ENCODE results near the gene GFRAL.

The GFRAL gene

DNA sequence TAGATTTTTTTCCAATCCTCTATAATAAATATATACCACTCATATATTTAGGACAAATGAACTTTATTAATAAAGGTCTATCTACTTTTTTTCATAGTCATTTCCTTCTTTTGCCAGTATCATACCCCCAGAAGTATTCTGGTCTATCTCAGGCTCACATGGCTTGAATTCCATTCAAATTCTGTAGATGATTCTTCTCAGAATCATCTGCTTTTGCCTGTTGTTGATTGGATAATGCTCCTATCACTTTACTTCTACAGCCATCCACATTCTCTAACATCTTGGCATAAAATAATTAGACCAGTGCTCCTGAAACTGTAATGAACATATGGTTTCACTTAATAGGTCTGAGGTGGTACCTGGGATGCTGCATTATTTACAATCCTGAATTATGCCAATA lies 121.2 kb downstream of the GFRAL start:
- H3K9me3 ChIP-seq (ENCODE audit: insufficient read depth, low read depth, low read length): no peaks in the 10 kb centered on the region
- no peak overlapping the region for H3K4me3 ChIP-seq (ENCODE audit: low read depth, low read length)
- no peak overlapping the region for H4K8ac ChIP-seq (ENCODE audit: low read depth, low read length)
- H2BK120ac ChIP-seq (ENCODE audit: insufficient read depth, low read length, poor library complexity): no peak overlapping the region
- H3K27ac ChIP-seq (ENCODE audit: low read depth, low read length): no peak overlapping the region
- no peak overlapping the region for H2BK5ac ChIP-seq (ENCODE audit: low read depth, low read length, poor library complexity)
- no peaks in the 10 kb centered on the region for H3K4me1 ChIP-seq (ENCODE audit: control insufficient read depth in 1 of 2, insufficient read depth in 2 of 2, low read length in 2 of 2)
- no peak overlapping the region for H3K4me2 ChIP-seq (ENCODE audit: low read length)
- H3K23ac ChIP-seq (ENCODE audit: low read length): no peak overlapping the region
- no peaks in the 10 kb centered on the region for H3K36me3 ChIP-seq (ENCODE audit: control insufficient read depth in 1 of 2, insufficient read depth in 2 of 2, low read length in 2 of 2)
- H3K14ac ChIP-seq (ENCODE audit: low read length): no peak overlapping the region
- H3K4ac ChIP-seq (ENCODE audit: low read depth, low read length): no peak overlapping the region
- H3K79me1 ChIP-seq (ENCODE audit: low read length): no peaks in the 10 kb centered on the region
- H4K91ac ChIP-seq (ENCODE audit: low read depth, low read length): no peak overlapping the region
- no peaks in the 10 kb centered on the region for H3K27me3 ChIP-seq (ENCODE audit: insufficient read depth, low read length)
- no peak overlapping the region for H3K18ac ChIP-seq (ENCODE audit: low read length)
- no peak overlapping the region for H2AFZ ChIP-seq (ENCODE audit: insufficient read depth, low read length, poor library complexity)
- DNase-seq: peak in 1 of 2 donors; percentile 25
- H2AK5ac ChIP-seq (ENCODE audit: low read length): no peak overlapping the region
- H3K79me2 ChIP-seq (ENCODE audit: control insufficient read depth, insufficient read depth, low read length, poor library complexity): no peaks in the 10 kb centered on the region
- no peak overlapping the region for H3K9ac ChIP-seq (ENCODE audit: low read length)
- no peak overlapping the region for H2BK12ac ChIP-seq (ENCODE audit: low read length)
- H4K12ac ChIP-seq (ENCODE audit: low read depth, low read length): no peak overlapping the region

- Histone ChIP-seq H3K23ac (ENCODE audit: low read length) (no peak overlapping the region), H3K18ac (ENCODE audit: low read length) (no peak overlapping the region), H3K4me3 (ENCODE audit: low read depth, low read length) (no peak overlapping the region), H3K4me2 (ENCODE audit: low read length) (no peak overlapping the region), H3K79me2 (ENCODE audit: control insufficient read depth, insufficient read depth, low read length, poor library complexity) (no peaks in the 10 kb centered on the region), H2AK5ac (ENCODE audit: low read length) (no peak overlapping the region), H3K9ac (ENCODE audit: low read length) (no peak overlapping the region), H3K27me3 (ENCODE audit: insufficient read depth, low read length) (no peaks in the 10 kb centered on the region), H2BK120ac (ENCODE audit: insufficient read depth, low read length, poor library complexity) (no peak overlapping the region), H3K79me1 (ENCODE audit: low read length) (no peaks in the 10 kb centered on the region), H3K4ac (ENCODE audit: low read depth, low read length) (no peak overlapping the region), H3K4me1 (ENCODE audit: control insufficient read depth in 1 of 2, insufficient read depth in 2 of 2, low read length in 2 of 2) (no peaks in the 10 kb centered on the region), H3K27ac (ENCODE audit: low read depth, low read length) (no peak overlapping the region), H2BK5ac (ENCODE audit: low read depth, low read length, poor library complexity) (no peak overlapping the region), H2AFZ (ENCODE audit: insufficient read depth, low read length, poor library complexity) (no peak overlapping the region), H4K12ac (ENCODE audit: low read depth, low read length) (no peak overlapping the region), H2BK12ac (ENCODE audit: low read length) (no peak overlapping the region), H4K91ac (ENCODE audit: low read depth, low read length) (no peak overlapping the region), H3K9me3 (ENCODE audit: insufficient read depth, low read depth, low read length) (no peaks in the 10 kb centered on the region), H3K36me3 (ENCODE audit: control insufficient read depth in 1 of 2, insufficient read depth in 2 of 2, low read length in 2 of 2) (no peaks in the 10 kb centered on the region), H4K8ac (ENCODE audit: low read depth, low read length) (no peak overlapping the region), H3K14ac (ENCODE audit: low read length) (no peak overlapping the region)
- DNase-seq: no peak
- no CpG with 5 or more reads among the region's 3 CpGs for WGBS (ENCODE audit: extremely low coverage, insufficient coverage, insufficient read length)
These were observed 122.0 kb downstream of the GFRAL start for GRCh38 chr6:55449225-55449624.

GRCh38 chr6:55450005-55450404 lies 122.7 kb downstream of the GFRAL start:
- Histone ChIP-seq H3K79me1 (ENCODE audit: low read length) (no peaks in the 10 kb centered on the region), H3K14ac (ENCODE audit: low read length) (no peak overlapping the region), H3K4me3 (ENCODE audit: low read depth, low read length) (no peak overlapping the region), H3K4me1 (ENCODE audit: control insufficient read depth in 1 of 2, insufficient read depth in 2 of 2, low read length in 2 of 2) (no peaks in the 10 kb centered on the region), H3K4ac (ENCODE audit: low read depth, low read length) (no peak overlapping the region), H4K12ac (ENCODE audit: low read depth, low read length) (no peak overlapping the region), H3K27ac (ENCODE audit: low read depth, low read length) (no peak overlapping the region), H4K8ac (ENCODE audit: low read depth, low read length) (no peak overlapping the region), H3K36me3 (ENCODE audit: control insufficient read depth in 1 of 2, insufficient read depth in 2 of 2, low read length in 2 of 2) (no peaks in the 10 kb centered on the region), H4K91ac (ENCODE audit: low read depth, low read length) (no peak overlapping the region), H3K9me3 (ENCODE audit: insufficient read depth, low read depth, low read length) (no peaks in the 10 kb centered on the region), H3K27me3 (ENCODE audit: insufficient read depth, low read length) (no peaks in the 10 kb centered on the region), H2BK120ac (ENCODE audit: insufficient read depth, low read length, poor library complexity) (no peak overlapping the region), H2AK5ac (ENCODE audit: low read length) (no peak overlapping the region), H3K23ac (ENCODE audit: low read length) (no peak overlapping the region), H3K9ac (ENCODE audit: low read length) (no peak overlapping the region), H2AFZ (ENCODE audit: insufficient read depth, low read length, poor library complexity) (no peak overlapping the region), H3K79me2 (ENCODE audit: control insufficient read depth, insufficient read depth, low read length, poor library complexity) (no peaks in the 10 kb centered on the region), H2BK5ac (ENCODE audit: low read depth, low read length, poor library complexity) (no peak overlapping the region), H3K18ac (ENCODE audit: low read length) (no peak overlapping the region), H2BK12ac (ENCODE audit: low read length) (no peak overlapping the region), H3K4me2 (ENCODE audit: low read length) (no peak overlapping the region)
- WGBS (ENCODE audit: extremely low coverage, insufficient coverage, insufficient read length): no CpG with 5 or more reads among the region's 2 CpGs
- DNase-seq: no peak

Measured in trophoblast cell (in vitro differentiated cells and primary cell).